Measurements from ENCODE around the gene PRUNE1.

DNA sequence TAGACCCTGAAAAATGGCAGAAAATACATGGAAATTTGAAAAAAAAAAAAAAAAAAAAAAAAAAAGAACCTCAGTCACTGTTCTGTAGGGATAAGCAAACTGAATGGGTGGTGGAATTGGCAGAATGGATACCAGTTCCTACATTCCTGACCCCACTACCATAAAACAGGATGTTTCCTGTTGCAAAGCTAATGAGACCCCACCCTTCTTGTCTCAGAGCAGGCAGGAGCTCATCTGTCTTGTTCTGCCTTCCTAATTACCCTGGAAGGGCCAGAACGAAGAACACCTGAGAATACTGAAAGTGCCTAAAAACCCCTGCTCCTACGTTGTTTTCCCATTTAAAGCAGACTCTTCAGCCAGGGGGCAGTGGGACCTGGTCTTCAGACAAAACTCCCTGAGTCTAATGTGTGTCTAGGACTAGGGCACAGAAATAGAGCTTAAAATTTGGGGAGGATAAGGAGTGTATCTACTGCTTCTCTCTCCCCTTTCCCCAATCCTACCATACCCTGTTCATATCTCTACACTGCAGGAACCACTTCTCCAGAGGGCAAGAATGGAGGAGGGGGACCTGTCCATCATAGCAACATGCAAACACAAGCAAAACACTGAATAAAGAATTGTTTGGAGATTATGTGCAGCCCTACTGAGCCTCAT lies 43.2 kb downstream of the PRUNE1 start:
- TF ChIP-seq POLR2A (IDR thresholded peaks at IDR 0.05) (no peak), POLR2AphosphoS5 (IDR thresholded peaks at IDR 0.05) (no peak), EP300 (IDR thresholded peaks at IDR 0.05) (no peak)
- TF ChIP-seq, protein P1, sequence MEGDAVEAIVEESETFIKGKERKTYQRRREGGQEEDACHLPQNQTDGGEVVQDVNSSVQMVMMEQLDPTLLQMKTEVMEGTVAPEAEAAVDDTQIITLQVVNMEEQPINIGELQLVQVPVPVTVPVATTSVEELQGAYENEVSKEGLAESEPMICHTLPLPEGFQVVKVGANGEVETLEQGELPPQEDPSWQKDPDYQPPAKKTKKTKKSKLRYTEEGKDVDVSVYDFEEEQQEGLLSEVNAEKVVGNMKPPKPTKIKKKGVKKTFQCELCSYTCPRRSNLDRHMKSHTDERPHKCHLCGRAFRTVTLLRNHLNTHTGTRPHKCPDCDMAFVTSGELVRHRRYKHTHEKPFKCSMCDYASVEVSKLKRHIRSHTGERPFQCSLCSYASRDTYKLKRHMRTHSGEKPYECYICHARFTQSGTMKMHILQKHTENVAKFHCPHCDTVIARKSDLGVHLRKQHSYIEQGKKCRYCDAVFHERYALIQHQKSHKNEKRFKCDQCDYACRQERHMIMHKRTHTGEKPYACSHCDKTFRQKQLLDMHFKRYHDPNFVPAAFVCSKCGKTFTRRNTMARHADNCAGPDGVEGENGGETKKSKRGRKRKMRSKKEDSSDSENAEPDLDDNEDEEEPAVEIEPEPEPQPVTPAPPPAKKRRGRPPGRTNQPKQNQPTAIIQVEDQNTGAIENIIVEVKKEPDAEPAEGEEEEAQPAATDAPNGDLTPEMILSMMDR (IDR thresholded peaks at IDR 0.05): no peak
